Peyer's patch (tissue), 4 donors: ENCODE measurements around the gene TEX51. TPM values are rescaled to one million over a fixed set of nuclear protein-coding genes. Genes with fewer than 3 reads are reported as not detected.

Experiments used
- DNase-seq, 3 donors: peaks; one replicate each; pipeline ENCODE4 v3.0.0-alpha.2; 2017 to 2019
- H3K27ac ChIP-seq, 4 donors: fragments of 200-600 bp; sonication (generic); one replicate each; pipeline ENCODE4 v1.5.1; 2016 to 2019
- H3K27me3 ChIP-seq, 2 donors: fragments of 200-600 bp; sonication (generic); one replicate each; pipeline ENCODE4 v1.5.1; 2019
- H3K36me3 ChIP-seq, 3 donors: fragments of 200-600 bp; sonication (generic); one replicate each; pipeline ENCODE4 v1.5.1; 2016 to 2019
- H3K4me1 ChIP-seq, 4 donors: fragments of 200-600 bp; sonication (generic); one replicate each; pipeline ENCODE4 v1.5.1; 2016 to 2019
- H3K4me3 ChIP-seq, 4 donors: fragments of 200-600 bp; sonication (generic); 1 replicate in 3 of 4; 2 replicates in 1 of 4; pipeline ENCODE4 v1.5.1; 2016 to 2019; ENCODE audit warnings: mild to moderate bottlenecking in 1 of 4
- H3K9me3 ChIP-seq, 4 donors: fragments of 200-600 bp; sonication (generic); one replicate each; pipeline ENCODE4 v1.5.1; 2016 to 2019; ENCODE audit warnings: mild to moderate bottlenecking in 1 of 4
- CTCF ChIP-seq, 6 experiments: fragments of 450-650 bp in 4 of 6; fragments of 200-600 bp in 2 of 6; sonication (generic) in 1 of 6; IDR thresholded peaks; one replicate each; pipeline ENCODE4 v1.5.1; 2017 to 2019; ENCODE audit warnings: antibody characterized with exemption in 6 of 6, mild to moderate bottlenecking in 3 of 6, moderate library complexity in 1 of 6
- POLR2A ChIP-seq, 2 donors: fragments of 450-650 bp; IDR thresholded peaks; one replicate each; pipeline ENCODE4 v1.5.1; 2017; ENCODE audit warnings: antibody characterized with exemption in 2 of 2, mild to moderate bottlenecking in 2 of 2, moderate library complexity in 2 of 2
- total RNA-seq, 4 donors: library from RNA; depleted of rRNA; stranded (reverse); fragments of >200 nt; gene quantifications; one replicate each; pipeline ENCODE4 v1.1.0, GENCODE V29; 2016

The TEX51 gene
- total RNA-seq, 4 donors from 2014 or later, result not detected

GRCh38 chr2:126852361-126852760 is 46.3 kb upstream of the TEX51 start:
- no peaks in the 10 kb centered on the region for H3K4me1 ChIP-seq
- no peak for DNase-seq

GRCh38 chr2:126855606-126856005 is 43.1 kb upstream of the TEX51 start:
- no peaks in the 10 kb centered on the region for H3K9me3 ChIP-seq
- no peaks in the 10 kb centered on the region for H3K4me1 ChIP-seq
- DNase-seq, result no peak
- H3K36me3 ChIP-seq, result no peaks in the 10 kb centered on the region
- no peak overlapping the region for H3K4me3 ChIP-seq
- no peaks in the 10 kb centered on the region for H3K27me3 ChIP-seq
- TF ChIP-seq POLR2A (IDR thresholded peaks at IDR 0.05), result no peak
- no peak for TF ChIP-seq CTCF (IDR thresholded peaks at IDR 0.05)
- H3K27ac ChIP-seq, result no peak overlapping the region

More at GRCh38 chr2:126852361-126852760, 46.3 kb upstream of the TEX51 start:
- Histone ChIP-seq H3K27me3 (no peaks in the 10 kb centered on the region), H3K27ac (no peak overlapping the region), H3K4me3 (no peak overlapping the region), H3K36me3 (no peaks in the 10 kb centered on the region), H3K9me3 (no peaks in the 10 kb centered on the region)
- no peak for TF ChIP-seq POLR2A (IDR thresholded peaks at IDR 0.05)
- no peak for TF ChIP-seq CTCF (IDR thresholded peaks at IDR 0.05)

GRCh38 chr2:126856403-126856802 is 42.3 kb upstream of the TEX51 start:
- Histone ChIP-seq H3K27ac (no peak overlapping the region), H3K27me3 (no peaks in the 10 kb centered on the region), H3K4me3 (no peak overlapping the region), H3K4me1 (no peaks in the 10 kb centered on the region), H3K36me3 (no peaks in the 10 kb centered on the region), H3K9me3 (no peaks in the 10 kb centered on the region)
- no peak for DNase-seq
- TF ChIP-seq POLR2A (IDR thresholded peaks at IDR 0.05), result no peak
- TF ChIP-seq CTCF (IDR thresholded peaks at IDR 0.05), result no peak

GRCh38 chr2:126857502-126857901 is 41.2 kb upstream of the TEX51 start:
- no peaks in the 10 kb centered on the region for H3K36me3 ChIP-seq
- no peak for TF ChIP-seq POLR2A (IDR thresholded peaks at IDR 0.05)
- no peak for TF ChIP-seq CTCF (IDR thresholded peaks at IDR 0.05)
- no peaks in the 10 kb centered on the region for H3K27me3 ChIP-seq
- H3K9me3 ChIP-seq, result no peaks in the 10 kb centered on the region
- no peaks in the 10 kb centered on the region for H3K4me1 ChIP-seq
- H3K4me3 ChIP-seq, result no peak overlapping the region
- DNase-seq, result no peak
- H3K27ac ChIP-seq, result no peak overlapping the region

- Histone ChIP-seq H3K4me1 (no peaks in the 10 kb centered on the region), H3K27me3 (no peaks in the 10 kb centered on the region), H3K36me3 (no peaks in the 10 kb centered on the region), H3K4me3 (no peak overlapping the region), H3K9me3 (no peaks in the 10 kb centered on the region), H3K27ac (no peak overlapping the region)
- TF ChIP-seq POLR2A (IDR thresholded peaks at IDR 0.05) (no peak), CTCF (IDR thresholded peaks at IDR 0.05) (no peak)
- no peak for DNase-seq
These were observed 40.7 kb upstream of the TEX51 start for GRCh38 chr2:126858013-126858412.

- TF ChIP-seq CTCF (IDR thresholded peaks at IDR 0.05) (no peak), POLR2A (IDR thresholded peaks at IDR 0.05) (no peak)
- no peak for DNase-seq
- H3K27me3 ChIP-seq, result no peaks in the 10 kb centered on the region
- H3K4me3 ChIP-seq, result no peak overlapping the region
- H3K27ac ChIP-seq, result no peak overlapping the region
- no peaks in the 10 kb centered on the region for H3K4me1 ChIP-seq
- H3K9me3 ChIP-seq, result no peaks in the 10 kb centered on the region
- H3K36me3 ChIP-seq, result no peaks in the 10 kb centered on the region
These were observed 40.3 kb upstream of the TEX51 start for GRCh38 chr2:126858436-126858835.
